ENCODE results near the gene AOPEP. TPM values are rescaled to one million over a fixed set of nuclear protein-coding genes. Genes with fewer than 3 reads are reported as not detected.
A peak's percentile ranks its signal among the peaks of the same experiment; 100 is the strongest.

AOPEP gene
- total RNA-seq, 1 donor from 2014 or later, result 24.8 TPM

DNA sequence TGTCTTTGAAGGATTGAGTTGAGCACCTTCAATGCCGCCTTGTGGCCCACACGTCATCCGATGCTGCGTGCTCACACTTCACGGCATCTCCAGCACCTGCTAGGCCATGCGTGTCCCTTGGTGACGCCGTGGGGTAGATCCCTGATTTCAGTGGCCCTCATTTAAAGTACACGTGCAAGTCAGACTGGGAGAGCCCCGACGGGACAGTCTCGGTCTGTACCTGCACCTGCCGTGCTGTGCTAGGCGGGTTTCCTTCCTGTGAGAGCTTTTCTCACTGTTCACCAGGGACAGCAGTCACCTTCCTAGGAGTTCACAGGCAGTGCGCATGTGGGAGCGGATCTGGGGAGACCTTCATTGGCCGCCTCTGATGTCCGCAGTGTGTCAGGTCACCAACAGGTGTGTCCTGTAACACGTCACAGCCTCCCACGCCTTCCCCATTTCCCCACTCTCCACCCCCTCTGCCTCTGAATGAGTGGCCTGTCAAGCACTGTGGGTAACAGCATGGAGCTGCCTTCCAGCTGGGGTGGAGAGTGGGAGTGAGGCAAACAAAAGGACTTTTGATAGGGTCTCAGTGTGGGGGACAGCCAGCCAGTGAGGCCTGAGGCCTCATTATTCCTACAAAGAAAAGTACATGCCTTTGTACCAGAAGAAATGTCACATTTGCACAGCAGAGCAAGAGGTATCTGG, 354.6 kb downstream of the AOPEP start:
- no peak for DNase-seq (ENCODE audit: low read depth, low spot score)
- Mint-ChIP-seq H3K4me3 (peak overlapping the region; percentile 69), H3K27ac (ENCODE audit: unreplicated experiment) (peak overlapping the region; percentile 76)

DNA sequence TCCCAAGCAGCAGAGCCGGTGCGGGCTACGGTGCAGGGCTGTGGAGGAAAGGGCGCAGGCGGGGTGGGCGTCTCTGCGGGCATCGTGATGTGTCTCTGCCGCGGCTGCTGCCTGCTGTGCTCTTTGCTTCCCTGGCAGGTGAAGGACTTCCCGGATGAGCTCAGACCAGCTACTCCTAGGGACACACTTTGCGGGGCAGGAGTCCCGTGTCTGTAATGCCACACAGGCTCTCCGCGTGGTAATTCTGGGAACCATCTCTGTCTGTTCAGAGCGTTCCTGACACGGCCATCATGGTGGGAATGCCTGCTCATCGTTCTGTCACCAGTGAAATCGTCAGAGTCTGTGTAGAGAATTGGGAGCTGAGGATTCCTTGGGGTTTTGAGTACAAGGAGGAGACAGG, 355.5 kb downstream of the AOPEP start:
- Mint-ChIP-seq H3K27me3 (ENCODE audit: low read depth) (peaks cover 2% of the 10 kb centered on the region), H3K4me1 (peaks cover 87% of the 10 kb centered on the region), H3K36me3 (ENCODE audit: low read depth) (peaks cover 7% of the 10 kb centered on the region), H3K27ac (ENCODE audit: unreplicated experiment) (peak overlapping the region; percentile 93), H3K4me3 (peak overlapping the region; percentile 69), H3K9me3 (no peaks in the 10 kb centered on the region)
- no peak for DNase-seq (ENCODE audit: low read depth, low spot score)
- TF ChIP-seq, protein P1, sequence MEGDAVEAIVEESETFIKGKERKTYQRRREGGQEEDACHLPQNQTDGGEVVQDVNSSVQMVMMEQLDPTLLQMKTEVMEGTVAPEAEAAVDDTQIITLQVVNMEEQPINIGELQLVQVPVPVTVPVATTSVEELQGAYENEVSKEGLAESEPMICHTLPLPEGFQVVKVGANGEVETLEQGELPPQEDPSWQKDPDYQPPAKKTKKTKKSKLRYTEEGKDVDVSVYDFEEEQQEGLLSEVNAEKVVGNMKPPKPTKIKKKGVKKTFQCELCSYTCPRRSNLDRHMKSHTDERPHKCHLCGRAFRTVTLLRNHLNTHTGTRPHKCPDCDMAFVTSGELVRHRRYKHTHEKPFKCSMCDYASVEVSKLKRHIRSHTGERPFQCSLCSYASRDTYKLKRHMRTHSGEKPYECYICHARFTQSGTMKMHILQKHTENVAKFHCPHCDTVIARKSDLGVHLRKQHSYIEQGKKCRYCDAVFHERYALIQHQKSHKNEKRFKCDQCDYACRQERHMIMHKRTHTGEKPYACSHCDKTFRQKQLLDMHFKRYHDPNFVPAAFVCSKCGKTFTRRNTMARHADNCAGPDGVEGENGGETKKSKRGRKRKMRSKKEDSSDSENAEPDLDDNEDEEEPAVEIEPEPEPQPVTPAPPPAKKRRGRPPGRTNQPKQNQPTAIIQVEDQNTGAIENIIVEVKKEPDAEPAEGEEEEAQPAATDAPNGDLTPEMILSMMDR (conservative IDR thresholded peaks at IDR 0.05), result no peak

More for the DNA sequence above, 354.6 kb downstream of the AOPEP start:
- H3K4me1 Mint-ChIP-seq, result peaks cover 86% of the 10 kb centered on the region
- H3K9me3 Mint-ChIP-seq, result no peaks in the 10 kb centered on the region
- TF ChIP-seq, protein P1 (conservative IDR thresholded peaks at IDR 0.05), result no peak
- peaks cover 3% of the 10 kb centered on the region for H3K36me3 Mint-ChIP-seq (ENCODE audit: low read depth)
- no peaks in the 10 kb centered on the region for H3K27me3 Mint-ChIP-seq (ENCODE audit: low read depth)

DNA sequence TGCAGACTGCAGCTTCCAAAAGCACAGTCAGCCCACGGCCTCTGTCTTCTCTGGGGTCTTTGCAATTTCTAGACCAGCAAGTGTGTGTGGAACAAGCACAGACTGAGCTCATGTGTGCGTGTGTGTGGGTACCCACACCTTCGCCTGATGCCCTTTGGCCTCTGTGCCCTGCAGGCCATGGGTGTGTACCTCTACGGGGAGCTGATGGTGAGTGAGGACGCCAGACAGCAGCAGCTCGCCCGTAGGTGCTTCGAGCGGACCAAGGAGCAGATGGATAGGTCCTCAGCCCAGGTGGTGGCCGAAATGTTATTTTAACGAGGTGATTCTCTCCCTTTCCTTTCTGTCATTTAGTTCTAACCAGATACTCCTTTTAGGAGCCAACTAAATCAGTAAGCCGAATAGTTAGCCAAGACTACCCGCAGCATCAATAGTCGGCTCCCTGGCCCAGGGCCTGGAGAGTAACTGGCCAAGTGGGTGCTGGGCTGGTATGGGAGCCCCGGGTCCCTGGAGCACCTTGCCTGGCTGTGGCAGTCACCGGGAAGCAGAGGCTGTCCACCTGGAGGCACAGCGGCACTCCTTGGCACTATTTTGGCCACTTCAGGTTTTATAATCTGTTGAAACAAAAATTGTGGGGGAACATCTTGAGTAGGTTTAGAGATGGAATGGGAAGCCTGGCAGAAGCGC, 356.0 kb downstream of the AOPEP start:
- H3K4me1 Mint-ChIP-seq, result peaks cover 83% of the 10 kb centered on the region
- peak overlapping the region; percentile 42 for H3K4me3 Mint-ChIP-seq
- TF ChIP-seq, protein P1 (conservative IDR thresholded peaks at IDR 0.05), result no peak
- H3K9me3 Mint-ChIP-seq, result no peaks in the 10 kb centered on the region
- peaks cover 7% of the 10 kb centered on the region for H3K36me3 Mint-ChIP-seq (ENCODE audit: low read depth)
- DNase-seq (ENCODE audit: low read depth, low spot score), result no peak
- H3K27me3 Mint-ChIP-seq (ENCODE audit: low read depth), result peaks cover 2% of the 10 kb centered on the region
- no peak overlapping the region for H3K27ac Mint-ChIP-seq (ENCODE audit: unreplicated experiment)

DNA sequence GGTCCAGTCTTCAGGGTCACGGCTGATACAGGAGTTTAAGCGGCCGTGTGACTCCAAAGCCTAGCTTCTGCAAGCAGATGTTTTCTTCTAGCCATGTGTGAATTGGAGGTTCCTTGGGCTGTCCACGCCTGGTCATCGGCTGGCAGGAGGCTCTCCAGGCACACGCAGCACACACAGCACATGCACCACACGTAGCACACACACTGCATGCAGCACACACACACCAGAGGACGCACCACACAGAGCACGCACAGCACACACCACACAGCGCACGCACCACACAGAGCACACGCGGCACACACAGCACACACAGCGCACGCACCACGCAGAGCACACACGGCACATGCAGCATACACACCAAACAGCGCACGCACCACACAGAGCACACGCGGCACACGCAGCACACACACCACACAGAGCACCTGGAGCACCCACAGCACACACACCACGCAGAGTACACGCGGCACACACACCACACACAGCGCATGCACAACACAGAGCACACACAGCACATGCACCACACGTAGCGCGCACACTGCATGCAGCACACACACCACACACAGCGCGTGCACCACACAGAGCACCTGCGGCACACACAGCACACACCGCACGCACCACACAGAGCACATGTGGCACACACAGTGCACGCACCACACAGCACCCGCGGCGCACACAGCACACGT, 356.7 kb downstream of the AOPEP start:
- peaks cover 83% of the 10 kb centered on the region for H3K4me1 Mint-ChIP-seq

DNA sequence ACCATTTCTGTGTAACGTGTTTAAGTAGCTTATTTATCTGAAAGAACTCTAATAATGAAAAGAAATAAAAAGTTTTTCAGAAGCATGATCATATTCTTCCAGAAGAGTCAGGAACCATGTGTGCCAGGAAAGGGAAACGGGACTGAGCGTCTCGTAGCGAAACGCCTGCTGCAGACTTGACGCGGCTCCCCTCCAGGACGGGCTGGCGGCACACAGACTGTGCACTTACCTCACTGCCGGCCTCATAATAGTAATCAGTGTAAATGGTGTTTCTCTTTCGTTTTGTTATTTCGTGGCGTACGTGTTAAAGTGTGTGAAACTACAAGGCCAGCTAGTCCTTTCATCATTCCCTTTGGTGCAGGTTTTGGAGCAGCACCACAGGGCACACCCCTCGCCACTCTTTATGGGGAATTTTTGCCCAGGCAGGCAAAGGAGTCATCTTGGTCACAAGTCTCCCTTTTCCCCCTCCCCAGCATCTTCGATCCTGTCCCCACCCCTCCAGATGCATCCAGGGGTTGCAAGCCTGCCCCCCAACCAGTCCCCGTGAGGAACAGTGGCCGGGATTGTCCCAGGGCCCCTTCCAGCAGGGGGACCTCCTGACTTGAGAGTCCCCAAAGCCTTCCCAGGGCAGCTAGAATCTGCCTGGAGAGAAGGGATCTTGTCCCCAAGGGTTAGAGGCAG, 357.9 kb downstream of the AOPEP start:
- no peak for DNase-seq (ENCODE audit: low read depth, low spot score)
- peaks cover 80% of the 10 kb centered on the region for H3K4me1 Mint-ChIP-seq
- TF ChIP-seq, protein P1 (conservative IDR thresholded peaks at IDR 0.05), result no peak
- peak overlapping the region; percentile 25 for H3K4me3 Mint-ChIP-seq
- H3K9me3 Mint-ChIP-seq, result no peaks in the 10 kb centered on the region
- peak overlapping the region; percentile 70 for H3K27ac Mint-ChIP-seq (ENCODE audit: unreplicated experiment)
- H3K36me3 Mint-ChIP-seq (ENCODE audit: low read depth), result peaks cover 9% of the 10 kb centered on the region
- peaks cover 2% of the 10 kb centered on the region for H3K27me3 Mint-ChIP-seq (ENCODE audit: low read depth)

More for the DNA sequence above, 356.7 kb downstream of the AOPEP start:
- no peak for DNase-seq (ENCODE audit: low read depth, low spot score)
- Mint-ChIP-seq H3K4me3 (no peak overlapping the region), H3K27me3 (ENCODE audit: low read depth) (peaks cover 2% of the 10 kb centered on the region), H3K27ac (ENCODE audit: unreplicated experiment) (peak overlapping the region; percentile 65), H3K36me3 (ENCODE audit: low read depth) (peaks cover 7% of the 10 kb centered on the region), H3K9me3 (no peaks in the 10 kb centered on the region)
- TF ChIP-seq, protein P1 (conservative IDR thresholded peaks at IDR 0.05), result no peak
